ENCODE data around the gene DCUN1D5. TPM values are rescaled to one million over a fixed set of nuclear protein-coding genes. Genes with fewer than 3 reads are reported as not detected.

DCUN1D5 gene
- total RNA-seq, 1 experiment from 2014 or later = 23.1 TPM

GRCh38 chr11:103024086-103024485, 67.9 kb downstream of the DCUN1D5 start:
- H3K4me1 Mint-ChIP-seq (ENCODE audit: low read depth, unreplicated experiment) = no peaks in the 10 kb centered on the region
- CTCF ChIA-PET = no interaction called here
- no peak for TF ChIP-seq CTCF (IDR thresholded peaks at IDR 0.05; ENCODE audit: unreplicated experiment)
- BruUV-seq (replicated peaks) = no TSS peak
- DNase-seq = no peak
- no peak overlapping the region for H3K4me3 Mint-ChIP-seq (ENCODE audit: low read depth, unreplicated experiment)
- H3K27me3 Mint-ChIP-seq (ENCODE audit: unreplicated experiment) = no peaks in the 10 kb centered on the region
- no peaks in the 10 kb centered on the region for H3K36me3 Mint-ChIP-seq (ENCODE audit: insufficient read depth, unreplicated experiment)
- no peak overlapping the region for H3K27ac Mint-ChIP-seq (ENCODE audit: unreplicated experiment)
- intact Hi-C loops (cut with micrococcal nuclease; ENCODE audit: unreplicated experiment) = no loop called here
- peaks cover 2% of the 10 kb centered on the region for H3K9me3 Mint-ChIP-seq (ENCODE audit: low read depth, unreplicated experiment)

DNA sequence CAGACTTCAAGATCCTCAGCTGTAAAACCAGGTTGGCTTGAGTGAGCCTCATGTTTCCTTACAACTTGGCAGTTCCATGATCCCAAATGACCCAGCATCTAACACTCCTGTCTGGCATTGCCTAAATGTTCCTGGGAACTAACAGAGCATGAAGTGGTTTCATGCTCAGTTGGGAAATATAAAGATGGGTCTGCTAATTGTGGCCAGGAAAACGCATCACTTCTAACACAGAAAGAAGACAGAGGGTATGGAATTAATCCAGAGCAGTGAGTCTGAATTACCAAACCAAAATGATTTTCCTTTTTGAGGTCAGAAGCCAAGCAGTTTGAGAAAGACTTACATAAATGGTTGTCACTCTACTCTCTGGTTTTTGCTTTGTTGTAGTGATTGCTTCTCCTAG, 75.9 kb downstream of the DCUN1D5 start:
- Mint-ChIP-seq H3K4me3 (ENCODE audit: low read depth, unreplicated experiment) (no peak overlapping the region), H3K27ac (ENCODE audit: unreplicated experiment) (no peak overlapping the region), H3K27me3 (ENCODE audit: unreplicated experiment) (peaks cover 22% of the 10 kb centered on the region), H3K9me3 (ENCODE audit: low read depth, unreplicated experiment) (peaks cover 2% of the 10 kb centered on the region), H3K36me3 (ENCODE audit: insufficient read depth, unreplicated experiment) (no peaks in the 10 kb centered on the region), H3K4me1 (ENCODE audit: low read depth, unreplicated experiment) (no peaks in the 10 kb centered on the region)
- TF ChIP-seq CTCF (IDR thresholded peaks at IDR 0.05; ENCODE audit: unreplicated experiment) = no peak
- intact Hi-C loops (cut with micrococcal nuclease; ENCODE audit: unreplicated experiment) = no loop called here
- no peak for DNase-seq
- no TSS peak for BruUV-seq (replicated peaks)
- CTCF ChIA-PET = no interaction called here

GRCh38 chr11:103013421-103013820, 78.5 kb downstream of the DCUN1D5 start:
- no TSS peak for BruUV-seq (replicated peaks)
- no peaks in the 10 kb centered on the region for H3K9me3 Mint-ChIP-seq (ENCODE audit: low read depth, unreplicated experiment)
- no peak overlapping the region for H3K27ac Mint-ChIP-seq (ENCODE audit: unreplicated experiment)
- TF ChIP-seq CTCF (IDR thresholded peaks at IDR 0.05; ENCODE audit: unreplicated experiment) = no peak
- H3K27me3 Mint-ChIP-seq (ENCODE audit: unreplicated experiment) = peaks cover 22% of the 10 kb centered on the region
- DNase-seq = no peak
- CTCF ChIA-PET = no interaction called here
- no peak overlapping the region for H3K4me3 Mint-ChIP-seq (ENCODE audit: low read depth, unreplicated experiment)
- no peaks in the 10 kb centered on the region for H3K4me1 Mint-ChIP-seq (ENCODE audit: low read depth, unreplicated experiment)
- H3K36me3 Mint-ChIP-seq (ENCODE audit: insufficient read depth, unreplicated experiment) = no peaks in the 10 kb centered on the region
- intact Hi-C loops (cut with micrococcal nuclease; ENCODE audit: unreplicated experiment) = no loop called here

Other genes starting within 250 kb of the DCUN1D5 start
- not detected in 2 replicates for gene MMP3, start 248.6 kb downstream of the DCUN1D5 start, total RNA-seq (2022)
- gene MMP12, start 217.2 kb downstream of the DCUN1D5 start, total RNA-seq (2022) = not detected in 2 replicates
- not detected in 2 replicates for gene MMP13, start 136.4 kb downstream of the DCUN1D5 start, total RNA-seq (2022)
- 3.4 and 4.9 TPM in 2 replicates for gene DYNC2H1, start 17.3 kb upstream of the DCUN1D5 start, total RNA-seq (2022)

All from Calu3 (cell line).